ENCODE measurements around the gene TAGAP. TPM values are rescaled to one million over a fixed set of nuclear protein-coding genes. Genes with fewer than 3 reads are reported as not detected.

The TAGAP gene
- total RNA-seq, 1 experiment from 2014 or later = not detected

DNA sequence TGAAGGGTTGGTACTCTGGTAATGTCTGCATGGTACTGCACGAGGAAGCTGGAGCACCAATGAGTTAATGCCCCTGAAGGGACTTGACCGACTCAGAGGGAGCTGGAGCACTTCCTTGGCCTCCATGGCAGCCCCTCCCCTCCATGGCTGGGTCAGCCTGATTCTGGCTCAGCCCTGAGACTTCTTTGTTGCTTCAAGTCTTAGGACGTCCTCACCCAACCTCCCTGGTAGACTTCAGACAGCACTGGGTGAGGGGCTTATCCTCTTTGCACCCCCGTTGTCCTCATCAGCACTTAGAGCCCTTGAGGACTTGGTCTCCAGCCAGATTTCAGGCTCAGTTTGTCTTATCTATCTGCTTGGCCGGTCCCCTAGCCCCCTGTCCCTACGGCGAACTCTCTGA, 16.4 kb upstream of the TAGAP start:
- Histone ChIP-seq H3K36me3 (no peaks in the 10 kb centered on the region), H3K4me3 (no peak overlapping the region), H3K27me3 (peaks cover 15% of the 10 kb centered on the region; the same call in 1 of the 2 replicates), H3K9me3 (no peaks in the 10 kb centered on the region)
- no peak for DNase-seq

DNA sequence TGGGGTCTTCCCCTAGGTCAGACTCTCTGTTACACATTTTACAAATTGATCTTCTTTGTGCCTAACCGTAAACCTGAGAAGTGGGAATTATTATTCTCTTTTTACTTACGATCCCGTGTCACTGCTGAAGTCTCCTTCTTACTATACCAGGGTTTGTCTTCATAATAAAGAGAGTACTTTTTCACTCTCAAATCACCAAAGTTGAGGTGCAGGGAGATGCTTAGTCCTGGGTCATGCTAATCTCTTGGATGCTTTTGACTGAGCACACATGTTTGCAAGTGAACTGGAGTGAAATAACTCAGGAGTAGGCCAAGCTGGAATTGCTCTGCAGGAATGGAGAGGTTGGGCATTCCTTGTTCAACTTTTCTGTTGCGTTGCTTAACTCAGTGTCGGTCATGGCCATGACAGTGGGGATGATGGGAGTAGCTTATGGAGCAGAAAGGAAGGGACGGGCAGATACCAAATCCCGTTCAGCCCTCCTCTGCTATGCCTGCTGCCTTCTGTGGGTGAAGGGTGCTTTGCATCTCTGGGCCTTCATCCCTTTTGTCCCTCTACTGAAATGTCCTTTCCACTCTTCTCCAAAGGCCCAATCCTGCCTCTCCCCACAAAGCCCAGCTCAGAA, 15.2 kb upstream of the TAGAP start:
- H3K4me3 ChIP-seq = no peak overlapping the region
- no peaks in the 10 kb centered on the region for H3K36me3 ChIP-seq
- H3K27me3 ChIP-seq = peaks cover 21% of the 10 kb centered on the region; the same call in 1 of the 2 replicates
- DNase-seq = no peak
- no peaks in the 10 kb centered on the region for H3K9me3 ChIP-seq

DNA sequence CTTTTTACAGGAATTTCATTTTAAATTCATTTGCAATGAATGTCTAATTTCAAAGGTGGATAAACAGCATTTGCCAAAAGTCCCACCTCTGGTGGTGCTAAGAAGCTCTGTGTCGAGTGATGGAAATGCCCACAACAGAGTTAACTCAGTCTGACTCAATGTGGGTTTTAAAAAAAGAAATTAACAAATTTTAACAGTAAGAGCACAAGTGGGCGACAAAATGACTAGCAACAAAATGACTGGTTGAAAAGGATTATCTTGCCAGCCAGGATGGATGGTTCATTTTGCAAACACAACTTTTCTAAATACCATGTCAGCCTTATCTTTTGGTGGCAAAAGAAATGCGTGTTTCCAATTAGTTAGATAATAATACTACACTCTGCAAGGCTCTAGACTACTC, 14.3 kb upstream of the TAGAP start:
- H3K36me3 ChIP-seq = no peaks in the 10 kb centered on the region
- DNase-seq = no peak

DNA sequence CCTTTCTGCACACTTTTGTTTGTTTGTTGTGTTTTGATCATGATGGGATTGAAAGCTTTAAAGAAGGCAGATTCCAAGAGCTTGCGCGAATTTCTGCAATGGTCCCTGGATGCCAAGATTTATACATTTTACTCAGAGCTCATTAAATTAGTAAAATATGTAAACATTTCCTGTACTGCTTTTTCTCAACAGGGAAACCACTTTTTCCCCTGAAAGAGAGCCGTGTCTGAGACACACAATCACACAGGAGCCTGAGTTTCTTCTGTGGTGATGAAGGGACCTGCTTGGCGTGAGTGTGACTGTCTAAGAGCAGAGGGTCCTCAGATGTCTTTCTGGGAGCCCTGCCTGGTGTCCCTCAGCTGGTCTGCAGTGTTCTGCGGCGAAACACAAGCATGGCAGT, 12.1 kb upstream of the TAGAP start:
- Histone ChIP-seq H3K9me3 (no peaks in the 10 kb centered on the region), H3K36me3 (no peaks in the 10 kb centered on the region), H3K27me3 (peaks cover 13% of the 10 kb centered on the region; the same call in 1 of the 2 replicates), H3K4me3 (no peak overlapping the region)
- DNase-seq = no peak

More for the DNA sequence above, 14.3 kb upstream of the TAGAP start:
- Histone ChIP-seq H3K9me3 (no peaks in the 10 kb centered on the region), H3K4me3 (no peak overlapping the region), H3K27me3 (peaks cover 20% of the 10 kb centered on the region; the same call in 1 of the 2 replicates)

DNA sequence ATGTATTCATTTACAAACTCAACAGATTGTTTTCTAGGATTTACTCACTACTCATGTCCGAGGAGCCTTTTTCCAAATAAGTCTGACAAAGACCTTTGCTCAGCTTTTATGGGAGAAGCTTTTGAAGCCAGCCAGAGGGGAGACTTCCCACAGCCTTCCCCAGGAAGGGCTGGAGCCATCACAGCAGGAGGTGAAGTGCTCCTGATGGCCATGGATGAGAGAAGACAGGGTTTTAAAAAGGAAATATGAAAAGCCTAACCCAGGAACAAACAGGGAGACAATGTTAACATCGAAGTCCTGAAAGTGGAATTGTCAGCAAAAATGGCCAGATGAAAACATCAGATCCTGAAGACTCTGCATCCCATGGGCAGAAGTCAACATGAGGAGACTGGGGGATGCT, 11.6 kb upstream of the TAGAP start:
- Histone ChIP-seq H3K9me3 (no peaks in the 10 kb centered on the region), H3K36me3 (no peaks in the 10 kb centered on the region), H3K4me3 (no peak overlapping the region), H3K27me3 (peaks cover 13% of the 10 kb centered on the region; the same call in 1 of the 2 replicates)
- DNase-seq = no peak

DNA sequence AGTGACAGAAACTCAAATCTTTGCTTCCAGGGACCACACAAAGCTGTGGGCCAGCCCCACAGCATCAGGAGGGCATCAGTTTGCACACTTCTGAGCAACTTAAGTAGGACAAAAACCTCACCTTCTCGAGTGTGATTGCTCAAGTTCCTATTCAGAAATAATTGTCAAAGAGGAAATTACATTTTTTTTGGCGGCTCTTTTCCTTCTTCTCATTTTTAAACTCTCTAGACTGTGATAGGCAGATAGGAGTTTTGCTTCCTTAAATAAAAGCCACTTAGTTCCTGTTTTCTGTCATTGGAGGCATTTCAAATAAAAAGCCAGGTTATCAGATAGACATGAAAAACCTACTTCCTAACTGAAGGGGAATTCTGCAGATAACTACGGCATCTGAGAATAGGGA, 11.2 kb upstream of the TAGAP start:
- no peak overlapping the region for H3K4me3 ChIP-seq
- H3K27me3 ChIP-seq = peaks cover 13% of the 10 kb centered on the region; the same call in 1 of the 2 replicates
- DNase-seq = no peak
- H3K9me3 ChIP-seq = no peaks in the 10 kb centered on the region
- no peaks in the 10 kb centered on the region for H3K36me3 ChIP-seq

DNA sequence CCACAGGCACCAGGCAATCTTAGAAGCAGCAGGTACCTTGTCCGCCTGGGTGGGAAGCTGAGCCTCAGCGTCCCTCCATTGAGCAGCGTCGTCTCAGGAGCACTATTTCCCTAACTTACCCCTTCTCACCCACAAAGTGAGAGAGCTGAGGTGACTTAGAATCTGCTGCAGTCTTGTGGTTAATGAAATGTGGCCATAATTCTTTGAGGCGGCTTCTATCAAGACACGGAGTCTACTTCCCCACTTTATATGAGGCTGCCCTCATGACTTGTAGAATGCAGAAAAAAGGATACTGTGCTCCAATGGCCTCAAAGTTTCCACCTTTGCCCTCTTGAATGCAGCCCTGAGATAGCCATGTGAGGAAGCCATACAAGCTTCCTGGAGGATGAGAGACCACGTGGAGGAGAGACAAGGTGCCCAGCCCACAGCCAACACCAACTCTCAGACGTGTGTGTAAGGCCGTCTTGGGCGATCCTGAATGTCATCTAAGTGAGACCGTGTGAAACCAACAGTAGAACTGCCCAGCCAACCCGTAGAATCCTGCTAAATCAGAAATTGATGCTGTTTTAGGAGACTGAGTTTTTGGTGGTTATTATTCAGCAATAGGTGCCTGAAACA, 9.1 kb upstream of the TAGAP start:
- Histone ChIP-seq H3K9me3 (no peaks in the 10 kb centered on the region), H3K36me3 (no peaks in the 10 kb centered on the region), H3K27me3 (peaks cover 13% of the 10 kb centered on the region; the same call in 1 of the 2 replicates), H3K4me3 (no peak overlapping the region)
- DNase-seq = no peak

DNA sequence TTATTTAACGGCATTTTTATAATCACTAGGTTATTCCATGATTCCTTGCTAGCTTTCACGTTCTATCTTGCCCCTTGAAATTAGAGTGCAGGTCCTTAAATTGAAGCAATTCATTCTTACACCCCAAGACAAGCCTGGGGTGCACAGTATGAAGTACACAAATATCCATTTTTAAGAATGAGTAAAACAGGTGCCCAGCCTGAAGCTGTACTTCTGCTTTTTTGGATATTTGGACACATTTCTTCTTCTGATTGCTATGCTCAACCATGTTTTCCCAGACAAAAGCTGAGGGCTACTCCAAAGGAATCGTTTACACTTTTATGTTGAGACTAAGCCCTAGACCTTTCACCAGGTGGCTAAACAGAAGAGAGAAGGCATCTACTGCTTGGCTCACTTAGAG, 7.9 kb upstream of the TAGAP start:
- no peak overlapping the region for H3K4me3 ChIP-seq
- DNase-seq = no peak
- peaks cover 13% of the 10 kb centered on the region; the same call in 1 of the 2 replicates for H3K27me3 ChIP-seq
- H3K36me3 ChIP-seq = no peaks in the 10 kb centered on the region
- no peaks in the 10 kb centered on the region for H3K9me3 ChIP-seq

DNA sequence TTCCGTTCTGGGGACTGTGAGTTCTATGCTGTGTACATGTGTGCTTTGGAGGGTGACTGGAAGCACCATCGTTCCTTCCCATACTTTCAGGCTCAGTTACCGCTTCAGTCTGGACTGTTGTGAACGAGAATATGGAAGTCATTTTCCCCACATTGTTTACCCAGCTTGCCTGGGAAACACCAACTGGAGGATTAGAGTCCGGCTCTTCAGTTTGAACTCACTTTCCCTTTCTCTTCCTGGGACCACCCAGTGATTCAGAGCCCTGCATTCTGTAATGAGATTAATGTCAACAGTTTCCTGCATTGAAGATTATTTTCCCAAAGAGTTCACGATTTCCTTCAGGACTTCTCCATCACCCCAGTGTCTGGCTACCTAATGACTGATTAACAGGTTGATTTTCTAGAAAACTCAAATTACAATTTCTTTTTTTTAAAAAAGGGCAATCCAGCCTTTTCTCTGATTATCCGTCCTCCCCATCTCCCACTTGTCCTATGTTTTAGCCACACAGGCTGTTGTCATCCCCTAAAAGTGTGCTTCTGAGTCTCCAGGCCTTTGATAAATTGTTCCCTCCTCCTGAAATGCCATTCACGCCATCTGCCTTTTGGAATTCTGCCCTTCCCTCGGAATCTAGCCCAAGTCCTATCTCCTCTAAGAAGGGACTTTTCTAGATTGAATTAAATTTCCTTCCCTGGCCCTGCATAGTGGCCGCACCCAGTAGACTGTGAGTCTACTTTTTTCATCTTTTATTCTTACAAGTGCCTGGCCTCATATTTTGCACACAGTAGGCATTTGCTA, 3.3 kb upstream of the TAGAP start:
- DNase-seq = no peak
- H3K36me3 ChIP-seq = no peaks in the 10 kb centered on the region
- H3K9me3 ChIP-seq = no peaks in the 10 kb centered on the region
- H3K4me3 ChIP-seq = no peak overlapping the region
- peaks cover 10% of the 10 kb centered on the region for H3K27me3 ChIP-seq

DNA sequence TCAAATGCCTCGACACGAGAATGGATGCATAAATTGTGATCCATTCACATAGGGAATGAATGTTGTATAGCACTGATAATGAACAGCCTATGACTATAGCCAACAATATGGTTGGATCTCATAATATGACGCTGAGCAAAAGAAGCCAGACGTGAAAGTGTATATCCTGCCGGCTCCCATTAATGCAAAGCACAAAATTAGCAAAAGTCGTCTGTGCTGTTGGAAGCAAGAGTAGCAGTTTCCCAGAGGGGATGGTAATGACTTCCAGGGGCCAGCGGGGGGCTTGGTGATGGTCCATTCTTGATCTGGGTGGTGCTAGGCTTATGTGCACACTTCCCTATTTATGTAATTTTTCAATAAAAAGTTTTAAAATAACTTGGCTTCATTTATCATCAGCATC, 1.0 kb upstream of the TAGAP start:
- Histone ChIP-seq H3K36me3 (no peaks in the 10 kb centered on the region), H3K4me3 (no peak overlapping the region), H3K27me3 (peaks cover 10% of the 10 kb centered on the region), H3K9me3 (no peaks in the 10 kb centered on the region)
- DNase-seq = no peak

DNA sequence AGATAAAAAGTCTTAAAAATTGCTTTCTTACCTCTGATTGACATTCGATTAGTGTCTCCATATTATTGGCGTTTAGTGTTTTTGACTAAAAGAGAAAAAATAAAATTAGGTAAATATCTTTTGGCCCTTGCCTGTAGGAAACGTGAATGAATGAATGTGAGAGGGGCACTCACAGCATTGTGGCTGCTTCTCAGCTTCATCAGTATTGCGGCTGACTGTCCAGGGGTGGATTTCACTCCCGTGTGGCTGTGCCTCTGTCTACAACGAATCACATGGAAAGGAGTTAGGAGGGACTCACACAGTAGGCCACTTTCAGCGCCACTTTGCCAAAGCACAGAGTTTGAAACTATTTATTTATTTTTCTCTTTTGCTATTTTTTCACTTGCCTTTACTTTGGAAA, 844 bp downstream of the TAGAP start:
- no peak for DNase-seq

DNA sequence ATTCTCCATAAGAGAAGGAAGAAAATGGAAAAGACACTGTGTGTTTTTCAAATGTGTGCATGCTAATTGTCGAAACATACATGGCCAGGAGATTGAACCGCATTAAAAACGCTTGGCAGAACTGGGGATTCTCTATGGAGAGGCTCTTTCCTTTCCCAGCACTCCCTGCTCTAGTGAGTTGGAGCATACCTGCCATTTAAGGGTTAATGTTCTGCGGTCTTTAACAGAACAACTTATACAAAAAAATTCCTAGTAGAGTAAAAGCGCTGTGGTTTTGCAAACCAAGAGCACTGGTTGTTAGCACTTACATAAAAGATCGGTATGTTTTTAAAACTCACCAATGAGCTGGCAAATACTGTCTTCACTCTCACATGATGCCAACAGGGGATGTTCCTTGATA, 1.5 kb downstream of the TAGAP start:
- Histone ChIP-seq H3K36me3 (no peaks in the 10 kb centered on the region), H3K4me3 (no peak overlapping the region), H3K9me3 (no peaks in the 10 kb centered on the region), H3K27me3 (peaks cover 10% of the 10 kb centered on the region)
- DNase-seq = no peak

More for the DNA sequence above, 844 bp downstream of the TAGAP start:
- Histone ChIP-seq H3K9me3 (no peaks in the 10 kb centered on the region), H3K4me3 (no peak overlapping the region), H3K36me3 (no peaks in the 10 kb centered on the region), H3K27me3 (peaks cover 10% of the 10 kb centered on the region)

DNA sequence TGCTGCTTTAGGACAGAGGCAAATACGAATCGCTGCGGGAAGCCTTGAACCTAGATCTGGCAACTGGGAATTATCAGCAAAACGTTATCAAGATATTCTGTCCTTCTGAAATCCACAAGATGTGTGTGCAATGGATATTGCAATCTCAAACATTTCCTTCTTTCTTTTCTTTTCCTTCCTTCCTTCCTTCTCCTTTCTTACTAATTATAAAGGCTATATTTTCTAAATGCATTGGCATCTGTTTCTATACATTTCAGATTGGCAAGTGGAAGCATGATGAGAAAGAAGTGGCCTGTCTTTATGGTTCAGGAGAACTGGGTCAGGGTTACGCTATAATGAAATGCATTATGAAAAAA, 2.0 kb downstream of the TAGAP start:
- Histone ChIP-seq H3K4me3 (no peak overlapping the region), H3K9me3 (no peaks in the 10 kb centered on the region), H3K27me3 (peaks cover 10% of the 10 kb centered on the region), H3K36me3 (no peaks in the 10 kb centered on the region)
- DNase-seq = no peak

DNA sequence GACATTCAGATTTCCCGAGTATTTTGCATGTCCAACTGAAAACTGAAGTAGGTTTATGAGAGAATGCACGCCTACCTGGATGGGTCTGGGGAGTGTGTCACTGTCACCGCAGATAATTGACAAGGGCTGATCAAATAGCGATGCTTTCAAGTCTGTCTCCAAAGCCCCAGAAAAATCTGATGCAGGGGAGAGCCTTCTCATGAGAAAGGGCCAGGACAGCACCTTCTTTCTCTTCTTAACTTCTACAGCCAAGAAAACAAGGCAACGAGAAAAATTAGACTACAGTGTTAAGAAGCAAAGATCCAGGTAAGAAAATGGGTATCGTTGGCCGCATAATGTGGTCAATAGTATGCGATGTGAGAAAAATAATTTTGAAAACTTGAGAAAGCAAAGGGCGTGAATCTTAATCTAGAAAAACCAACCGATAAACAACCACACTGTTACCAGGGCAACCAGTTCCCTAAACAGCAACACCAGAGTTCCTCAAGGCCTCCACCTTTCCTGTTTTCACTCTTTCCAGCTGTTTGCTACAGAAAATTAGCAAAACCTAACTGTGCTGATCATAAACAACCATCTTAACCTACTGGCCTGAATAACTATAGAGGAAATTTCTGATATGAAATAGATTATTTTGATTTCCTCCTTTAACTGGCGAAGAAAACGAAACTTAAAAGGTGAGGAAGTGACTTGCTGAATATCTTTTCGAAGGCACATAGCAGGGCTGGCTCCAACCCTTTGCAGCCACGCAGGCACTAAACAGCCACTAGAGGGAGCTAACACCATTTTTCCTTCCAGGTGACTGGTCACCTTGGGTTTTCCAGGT, 2.6 kb downstream of the TAGAP start:
- peak; percentile 23 for DNase-seq
- Histone ChIP-seq H3K36me3 (no peaks in the 10 kb centered on the region), H3K4me3 (no peak overlapping the region), H3K9me3 (no peaks in the 10 kb centered on the region), H3K27me3 (peaks cover 10% of the 10 kb centered on the region)

DNA sequence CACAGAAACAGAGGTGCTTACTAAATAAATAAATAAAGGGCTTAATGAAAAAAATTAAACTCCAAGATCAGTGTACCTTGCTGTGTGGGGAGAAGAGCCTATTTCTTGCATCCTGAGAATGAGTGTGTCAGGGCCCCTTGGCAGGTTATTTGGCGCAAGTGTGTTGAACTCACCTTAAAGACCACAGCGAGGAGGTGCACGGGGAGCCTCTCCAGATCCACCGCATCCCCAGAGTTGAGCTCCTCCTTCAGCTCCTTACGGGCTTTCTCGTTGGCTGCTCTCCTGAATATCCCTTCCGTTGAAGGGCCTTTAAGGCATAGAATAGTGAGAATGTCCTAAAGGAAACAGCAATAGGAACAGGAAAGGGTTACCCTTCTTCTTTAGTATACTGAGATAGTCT, 3.6 kb downstream of the TAGAP start:
- Histone ChIP-seq H3K27me3 (peaks cover 8% of the 10 kb centered on the region), H3K4me3 (no peak overlapping the region), H3K9me3 (no peaks in the 10 kb centered on the region), H3K36me3 (no peaks in the 10 kb centered on the region)
- no peak for DNase-seq

DNA sequence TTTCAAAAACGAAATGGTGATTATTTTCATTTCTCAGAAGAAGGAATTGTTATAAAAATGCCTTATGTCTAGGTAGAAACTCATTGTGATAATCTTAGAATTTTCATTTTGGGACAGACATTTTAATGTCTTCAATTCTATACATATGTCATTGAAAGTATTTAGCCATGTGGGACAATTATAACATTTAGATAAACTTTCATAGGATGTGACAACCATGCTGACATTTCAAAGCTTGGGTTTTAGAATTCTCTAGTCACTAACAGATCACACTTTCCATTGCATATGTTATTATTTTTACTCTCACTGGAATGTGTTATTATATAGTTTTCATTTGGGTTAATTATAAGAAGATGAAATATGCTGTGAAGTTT, 4.9 kb downstream of the TAGAP start:
- no peak for DNase-seq
- Histone ChIP-seq H3K36me3 (no peaks in the 10 kb centered on the region), H3K4me3 (no peak overlapping the region)

More for the DNA sequence above, 4.9 kb downstream of the TAGAP start:
- Histone ChIP-seq H3K27me3 (no peaks in the 10 kb centered on the region; the same call in none of the 2 replicates), H3K9me3 (no peaks in the 10 kb centered on the region)
